HG03066 (cell line): Measurements from ENCODE around the gene ZNF155.
"Not testable (repeated sequence)": the region's sequence is repeated elsewhere in the genome, so short reads cannot be mapped to it uniquely, and the experiment has no call there.

ENCODE experiments used
- ATAC-seq: cut with Tn5 transposase; IDR thresholded peaks from one replicate; pipeline ENCODE4 v1.9.1; 2021; ENCODE audit warnings: low read depth; ENCODE audit not compliant: unreplicated experiment

The ZNF155 gene

DNA sequence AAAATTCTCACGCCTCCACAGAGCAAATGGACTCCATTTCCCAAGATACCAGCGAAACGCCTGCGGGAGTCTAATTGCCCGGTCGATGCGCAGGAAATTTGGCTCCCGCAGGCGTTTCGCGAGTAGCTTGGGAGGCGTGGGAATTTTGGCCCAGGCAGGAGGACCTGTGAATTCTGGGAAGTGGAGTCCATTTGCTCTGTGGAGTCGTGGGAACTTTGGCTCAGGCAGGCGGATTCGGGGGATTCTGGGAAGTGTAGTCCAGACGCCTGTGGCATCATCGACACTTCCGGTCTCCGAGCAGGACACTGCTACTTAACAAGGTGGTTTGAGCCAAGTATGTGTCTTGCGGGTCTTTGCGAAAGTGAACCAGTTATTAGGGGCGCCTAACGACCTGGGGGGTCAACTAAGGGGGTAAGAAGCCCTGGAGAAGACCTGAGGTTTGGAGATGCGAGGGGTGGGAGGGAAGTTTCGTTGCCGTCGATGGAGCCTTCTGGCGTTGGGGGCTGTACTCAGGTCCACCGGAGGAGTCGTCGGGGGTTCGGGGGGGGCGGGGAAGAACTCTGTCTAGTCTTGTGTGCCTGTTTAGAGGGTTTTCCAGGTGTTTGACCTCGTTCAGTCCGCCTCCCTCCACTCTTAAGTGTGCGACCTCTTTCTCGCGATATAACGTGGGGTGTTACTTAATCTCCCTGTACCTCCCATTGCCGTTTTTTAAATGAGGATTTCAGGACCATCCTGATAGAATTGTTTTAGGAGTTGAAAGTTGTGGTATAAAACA is at the start of gene ZNF155:
TSS of gene ZNF155 (plus strand) at position 277 of the 775 bp plus-strand sequence. CDS start 4,356 bp downstream, outside the sequence.
- ATAC-seq = peak; percentile 85

- ATAC-seq = peak; percentile 88
These were observed 48.8 kb upstream of the ZNF155 start, which contains the start of gene ZNF45 for GRCh38 chr19:43934985-43935708. Gene ZNF45, minus strand, starts transcription at chr19:43935282. Its CDS starts 13,097 bp downstream, at chr19:43922185.

DNA sequence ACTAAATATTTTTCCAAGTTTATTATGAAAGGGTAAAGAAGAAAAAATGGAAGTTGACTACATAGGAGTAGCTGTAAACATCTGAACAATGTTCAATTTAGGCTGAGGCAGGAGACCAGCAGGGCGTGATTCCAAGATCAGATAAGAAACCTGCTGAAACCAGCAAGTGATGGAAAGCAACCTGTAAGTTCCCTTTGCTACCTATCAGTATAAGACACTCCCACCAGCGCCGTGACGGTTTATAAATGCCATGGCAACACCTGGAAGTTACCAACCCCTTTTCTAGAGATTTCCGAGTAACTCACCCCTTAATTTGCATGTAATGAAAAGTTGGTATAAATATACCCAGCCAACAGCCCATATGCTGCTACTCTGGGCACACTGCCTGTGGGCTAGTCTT is 47.8 kb upstream of the ZNF155 start:
- no peak for ATAC-seq

DNA sequence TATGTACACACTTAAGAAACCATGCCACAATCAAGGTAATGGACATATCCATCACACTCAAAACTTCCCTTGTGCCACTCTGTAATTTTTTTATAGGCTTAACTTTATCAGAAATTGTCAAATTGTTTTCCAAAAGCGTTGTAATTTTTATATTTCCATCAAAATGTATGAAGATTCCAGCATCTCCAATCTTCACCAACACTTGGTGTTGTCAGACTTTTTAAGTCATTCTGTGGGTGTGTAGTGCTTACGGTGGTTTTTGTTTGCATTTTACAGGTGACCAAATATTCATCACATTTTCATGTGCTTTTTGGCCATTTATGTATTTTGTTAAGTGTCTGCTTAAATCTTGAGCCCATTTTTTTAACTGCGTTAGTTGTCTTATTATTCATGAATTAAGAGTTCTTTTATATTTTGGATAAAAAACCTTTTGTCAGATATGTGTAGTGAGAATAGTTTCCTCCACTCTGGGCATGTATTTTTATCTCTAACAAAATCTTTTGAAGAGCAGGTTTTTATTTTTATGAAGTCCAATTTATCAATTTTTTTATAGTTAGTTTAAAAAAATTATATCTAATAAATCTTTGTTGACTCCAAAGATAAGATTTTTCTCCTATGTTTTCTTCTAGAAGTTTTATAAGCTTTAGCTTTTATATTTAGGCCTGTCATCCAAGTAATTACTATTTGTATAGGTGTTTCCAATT is 44.3 kb upstream of the ZNF155 start:
- no peak for ATAC-seq

DNA sequence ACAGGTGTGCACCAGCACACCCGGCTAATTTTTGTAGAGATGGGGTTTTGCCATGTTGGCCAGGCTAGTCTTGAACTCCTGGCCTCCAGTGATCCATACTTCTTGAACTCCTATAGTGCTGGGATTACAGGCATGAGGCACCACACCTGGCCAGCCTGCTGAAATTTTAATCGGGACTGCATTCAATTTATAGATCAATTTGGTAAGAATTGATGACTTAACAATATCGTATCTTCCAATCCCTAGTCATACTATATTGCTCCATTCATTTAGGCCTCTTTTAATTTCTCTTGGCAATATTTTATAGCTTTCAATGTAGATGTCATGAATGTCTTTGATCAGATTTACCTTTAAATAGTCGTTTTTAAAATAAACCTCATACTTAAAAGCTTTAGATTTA is 43.3 kb upstream of the ZNF155 start:
- ATAC-seq = no peak

DNA sequence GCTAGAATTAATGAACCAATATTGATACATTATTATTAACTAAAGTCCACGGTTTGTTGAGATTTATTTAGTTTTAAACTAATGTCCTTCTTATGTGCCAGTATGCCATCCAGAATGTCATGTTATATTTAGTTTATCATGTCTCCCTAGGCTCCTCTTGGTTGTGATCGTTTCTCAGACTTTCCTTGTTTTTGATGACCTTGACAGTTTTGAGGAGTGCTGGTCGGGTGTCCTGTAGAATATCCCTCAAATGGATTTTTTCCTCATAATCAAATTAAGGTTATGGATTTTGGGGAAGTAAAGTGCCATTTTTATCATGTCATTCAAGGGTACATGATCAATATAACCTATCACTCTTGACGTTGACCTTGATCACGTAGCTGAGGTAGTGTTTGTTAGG is 42.8 kb upstream of the ZNF155 start:
- ATAC-seq = no peak

- ATAC-seq = not testable (repeated sequence)
These were observed 36.6 kb upstream of the ZNF155 start for GRCh38 chr19:43947412-43947811.

DNA sequence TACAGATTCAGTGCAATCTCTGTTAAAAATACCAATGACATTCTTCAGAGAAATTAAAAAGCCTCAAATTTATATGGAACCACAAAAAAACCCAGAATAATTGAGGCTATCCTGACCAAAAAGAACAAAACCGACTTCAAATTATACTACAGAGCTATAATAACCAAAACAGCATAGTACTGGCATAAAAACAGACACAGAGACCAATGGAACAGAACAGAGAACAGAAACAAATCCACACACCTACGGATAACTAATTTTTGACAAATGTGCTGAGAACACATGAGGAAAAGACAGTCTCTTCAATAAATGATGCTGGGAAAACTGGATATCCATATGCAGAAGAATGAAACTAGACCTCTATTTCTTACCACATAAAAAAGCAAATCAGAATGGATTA is 34.2 kb upstream of the ZNF155 start:
- not testable (repeated sequence) for ATAC-seq

DNA sequence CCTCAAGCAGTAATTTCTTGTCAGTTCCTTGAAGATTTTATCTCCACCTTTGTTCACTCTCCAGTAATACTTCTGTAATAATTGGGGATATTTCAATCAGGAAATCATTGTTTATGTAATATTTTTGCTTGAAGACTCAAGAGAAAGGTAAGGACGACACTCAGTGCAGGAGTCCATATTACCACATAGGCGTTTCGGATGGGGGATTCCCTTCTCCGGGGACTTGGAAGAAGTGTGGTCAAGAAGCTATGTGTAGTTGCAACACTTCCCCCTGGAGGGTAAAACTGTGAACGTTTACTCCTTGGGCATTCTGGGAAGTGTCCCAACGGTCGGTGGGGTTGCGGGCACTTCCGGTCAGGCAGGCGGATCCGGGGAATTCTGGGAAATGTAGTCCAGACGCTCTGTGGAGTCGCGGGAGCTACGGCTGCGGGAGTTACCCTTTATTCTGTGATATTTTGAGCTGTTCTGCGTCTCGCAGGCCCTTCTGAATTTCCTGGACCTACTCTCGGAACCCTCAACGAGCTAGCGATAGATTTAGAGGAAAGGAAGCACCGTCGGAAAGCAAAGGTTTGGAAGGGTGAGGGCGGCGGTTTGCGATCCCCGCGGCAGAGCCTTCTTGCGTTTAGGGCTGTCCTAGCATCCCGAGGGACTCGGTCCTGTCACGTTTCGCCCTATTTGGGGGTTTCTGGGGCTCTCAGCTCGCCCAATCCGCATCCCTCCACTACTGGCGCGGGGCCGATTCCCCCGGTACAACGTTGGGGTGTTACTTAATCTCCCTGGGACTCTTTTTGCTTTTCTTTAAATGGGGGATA is 32.9 kb upstream of the ZNF155 start, which contains the start of gene ZNF221:
TSS of gene ZNF221 (plus strand) at position 395 of the 812 bp plus-strand sequence. CDS start 11,499 bp downstream, outside the sequence.
- ATAC-seq = peak; percentile 91

DNA sequence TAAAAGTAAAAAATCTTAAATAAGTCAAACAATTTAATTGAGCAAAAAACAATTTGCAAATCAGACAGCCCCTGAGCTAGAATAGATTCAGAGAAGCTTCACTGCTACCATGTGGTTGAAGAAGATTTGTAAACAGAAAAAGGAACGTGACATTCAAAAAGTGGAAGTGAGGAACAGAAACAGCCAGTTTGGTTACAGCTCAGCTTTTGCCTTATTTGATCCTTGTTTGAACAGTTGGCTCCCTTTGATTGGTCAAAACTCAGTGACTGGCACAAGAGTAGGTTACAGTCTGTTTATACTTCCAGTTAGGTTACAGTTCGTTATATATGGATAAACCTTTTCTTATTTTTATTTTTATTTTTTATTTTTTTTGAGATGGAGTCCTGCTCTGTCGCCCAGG is 27.2 kb upstream of the ZNF155 start:
- ATAC-seq = no peak

- no peak for ATAC-seq
These were observed 26.1 kb upstream of the ZNF155 start for GRCh38 chr19:43957891-43958290.

DNA sequence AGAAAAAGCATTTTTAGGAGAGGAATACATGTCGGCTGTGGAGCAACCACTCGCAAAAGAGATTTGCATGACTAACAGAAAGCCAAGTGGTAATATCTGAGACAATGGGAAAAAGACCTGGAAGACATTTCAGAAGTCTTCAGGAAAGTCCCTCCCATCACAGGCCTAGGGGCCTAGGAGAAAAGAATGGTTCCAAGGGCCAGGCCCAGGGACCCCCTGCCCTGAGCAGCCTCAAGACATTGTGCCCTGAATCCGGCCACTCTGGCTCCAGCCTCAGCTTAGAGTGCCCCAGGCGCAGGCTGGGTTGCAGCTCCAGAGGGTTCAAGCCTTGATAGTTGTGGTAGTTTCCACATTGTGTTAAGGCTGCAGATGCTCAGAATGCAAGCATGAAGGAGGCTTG is 23.6 kb upstream of the ZNF155 start:
- ATAC-seq = no peak

- ATAC-seq = no peak
These were observed 17.8 kb upstream of the ZNF155 start for GRCh38 chr19:43966079-43966694.

DNA sequence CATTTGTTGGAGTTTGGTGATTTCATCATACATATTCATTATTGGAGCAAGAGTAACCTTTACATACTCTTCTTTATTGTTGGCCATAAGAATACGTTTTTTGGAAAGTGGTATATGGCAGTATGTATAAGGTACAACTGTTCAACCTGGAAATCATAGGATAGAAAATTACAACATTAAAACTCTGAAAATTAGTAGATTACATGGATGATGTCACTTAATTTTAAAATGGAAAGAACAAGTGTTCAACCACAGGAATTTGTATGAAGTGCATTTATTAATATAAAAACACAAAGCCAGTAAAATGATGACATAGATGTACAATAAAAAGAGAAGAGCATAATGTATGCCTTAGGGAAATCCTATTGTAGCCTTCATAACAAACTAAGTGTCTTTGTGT is 7.3 kb upstream of the ZNF155 start:
- ATAC-seq = no peak

DNA sequence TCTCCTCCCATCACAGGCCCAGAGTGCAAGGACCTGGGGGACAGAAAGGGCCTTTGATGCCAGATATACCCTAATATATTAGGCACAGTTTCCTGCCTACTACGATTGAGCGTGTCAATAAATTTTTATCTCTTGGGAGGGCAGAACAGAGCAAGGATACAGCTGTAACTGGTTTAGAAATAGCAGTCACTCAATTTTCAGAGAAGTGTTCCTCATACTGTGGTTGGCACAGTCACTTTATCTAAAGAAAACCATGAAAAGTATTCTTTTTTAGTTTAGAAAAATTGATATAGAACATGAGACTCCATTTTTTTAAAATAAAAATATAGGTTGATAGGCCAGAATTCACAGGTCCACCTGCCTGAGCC is 460 bp upstream of the ZNF155 start:
- no peak for ATAC-seq

- no peak for ATAC-seq
These were observed 656 bp downstream of the ZNF155 start for GRCh38 chr19:43984687-43985000.

DNA sequence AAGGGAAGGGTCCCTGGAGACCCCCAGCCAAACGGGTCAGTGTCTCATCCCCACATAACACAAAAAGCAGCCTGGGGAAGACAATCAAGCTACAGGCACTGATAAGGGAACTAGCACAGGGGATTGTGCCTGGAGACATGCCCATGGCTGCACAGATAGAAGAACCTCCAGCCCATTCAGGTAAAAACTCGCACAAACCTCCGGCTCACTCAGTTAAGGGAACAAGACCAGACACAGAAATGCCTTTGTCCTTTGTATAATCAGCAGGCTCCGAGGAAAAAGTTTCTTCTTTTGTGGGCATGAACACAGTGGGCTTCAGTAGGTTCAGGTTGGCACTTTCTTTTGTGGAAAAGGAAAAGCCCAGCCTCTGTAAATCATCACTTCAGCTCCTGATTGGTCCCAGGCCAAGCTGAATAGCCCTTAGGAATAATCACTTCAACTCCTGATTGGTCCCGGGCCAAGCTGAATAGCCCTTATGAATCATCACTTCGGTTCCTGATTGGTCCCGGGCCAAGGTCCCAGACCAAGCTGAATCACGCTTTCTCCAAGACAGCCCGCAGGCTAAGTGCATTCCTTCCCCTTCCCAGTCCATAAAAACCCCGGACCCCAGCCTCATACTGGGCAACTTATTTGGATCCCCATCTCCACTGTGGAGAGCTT is 13.8 kb downstream of the ZNF155 start:
- no peak for ATAC-seq

GRCh38 chr19:44002212-44002565 is 18.2 kb downstream of the ZNF155 start:
- no peak for ATAC-seq

DNA sequence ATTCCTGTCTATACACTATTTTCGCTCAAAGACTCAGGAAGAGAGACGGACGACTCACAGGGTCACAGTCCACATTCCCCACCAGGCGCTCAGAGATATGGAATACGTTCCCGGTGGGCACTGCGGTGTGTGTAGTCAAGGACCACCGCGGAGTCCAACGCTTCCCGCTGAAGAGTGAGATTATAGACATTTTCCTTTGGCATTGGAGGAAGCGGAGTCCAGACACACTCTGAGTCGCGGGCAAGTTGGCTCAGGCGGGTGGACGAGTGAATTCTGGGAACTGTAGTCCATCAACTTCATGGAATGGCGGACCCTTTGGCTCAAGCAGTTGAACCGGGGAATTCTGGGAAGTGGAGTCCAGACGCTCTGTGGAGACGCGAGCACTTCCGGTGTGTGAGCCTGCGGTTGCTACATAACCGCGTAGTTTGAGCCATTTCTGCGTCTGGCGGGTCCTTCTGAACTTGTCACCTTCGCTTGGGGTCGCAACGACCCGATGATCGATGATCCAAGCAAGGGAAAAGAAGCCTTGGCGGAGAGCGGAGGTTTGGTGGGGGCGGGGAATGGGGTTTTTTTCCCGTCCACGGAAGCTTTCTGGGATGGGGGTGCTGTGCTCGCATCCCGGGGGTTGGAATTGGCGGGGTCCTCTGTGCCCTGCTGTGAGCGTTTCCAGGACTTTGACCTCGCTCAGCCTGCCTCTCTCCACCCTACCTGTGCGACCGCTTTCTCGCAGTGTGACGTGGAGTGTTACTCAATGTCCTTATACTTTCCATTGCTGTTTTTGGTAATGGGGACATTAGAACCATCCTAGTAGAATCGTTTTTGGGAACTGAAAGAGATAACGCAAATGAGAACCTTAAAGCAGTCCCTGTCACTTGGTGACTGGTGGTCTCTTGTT is 18.8 kb downstream of the ZNF155 start, which contains the start of gene ZNF230:
TSS of gene ZNF230 (plus strand) at position 392 of the 895 bp plus-strand sequence. CDS start 4,122 bp downstream, outside the sequence.
- peak; percentile 85 for ATAC-seq
